Measurements from ENCODE around the gene FITM1.

- TF ChIP-seq CTCF (IDR thresholded peaks at IDR 0.05) (no peak), POLR2A (IDR thresholded peaks at IDR 0.05) (no peak), EP300 (IDR thresholded peaks at IDR 0.05) (no peak)
Measured at GRCh38 chr14:24150567-24150966, 20.1 kb downstream of the FITM1 start.
